Endothelial cell (in vitro differentiated cells): ENCODE measurements around the gene DUSP2. TPM values are rescaled to one million over a fixed set of nuclear protein-coding genes. Genes with fewer than 3 reads are reported as not detected.

Source experiments
- DNase-seq: peaks from one replicate; pipeline ENCODE4 v3.0.0; 2021; ENCODE audit warnings: low spot score
- H3K27ac Mint-ChIP-seq: one replicate; pipeline ENCODE4 v1.8.0; 2021; ENCODE audit warnings: mixed read lengths, inconsistent platforms; ENCODE audit not compliant: unreplicated experiment
- H3K27me3 Mint-ChIP-seq: one replicate; pipeline ENCODE4 v1.8.0; 2021; ENCODE audit warnings: mild to moderate bottlenecking, moderate library complexity, mixed read lengths, inconsistent platforms; ENCODE audit not compliant: unreplicated experiment
- H3K36me3 Mint-ChIP-seq: one replicate; pipeline ENCODE4 v1.8.0; 2021; ENCODE audit warnings: mild to moderate bottlenecking, low read depth, mixed read lengths, inconsistent platforms; ENCODE audit not compliant: unreplicated experiment
- H3K4me1 Mint-ChIP-seq: one replicate; pipeline ENCODE4 v1.8.0; 2021; ENCODE audit warnings: mild to moderate bottlenecking, mixed read lengths, inconsistent platforms; ENCODE audit not compliant: unreplicated experiment
- H3K4me3 Mint-ChIP-seq: one replicate; pipeline ENCODE4 v1.8.0; 2021; ENCODE audit warnings: mild to moderate bottlenecking, mixed read lengths, inconsistent platforms; ENCODE audit not compliant: unreplicated experiment
- H3K9me3 Mint-ChIP-seq: one replicate; pipeline ENCODE4 v1.8.0; 2021; ENCODE audit warnings: mixed read lengths, inconsistent platforms; ENCODE audit not compliant: unreplicated experiment
- total RNA-seq: library from RNA; stranded (reverse); fragmentation: NEBNext Ultra II Directional; extraction: Animal tissue kit (Norgen Biotek cat#: 25700); gene quantifications from one replicate; pipeline ENCODE4 v1.2.1, GENCODE V29; 2021; ENCODE audit not compliant: unreplicated experiment
- TF ChIP-seq, protein P1 (sequence below): fragments of 200-600 bp; sonication (generic); IDR thresholded peaks from one replicate; pipeline ENCODE4 v1.5.0; 2021; ENCODE audit warnings: antibody characterized with exemption; ENCODE audit not compliant: unreplicated experiment

Gene DUSP2
- total RNA-seq, 1 donor from 2014 or later: not detected

DNA sequence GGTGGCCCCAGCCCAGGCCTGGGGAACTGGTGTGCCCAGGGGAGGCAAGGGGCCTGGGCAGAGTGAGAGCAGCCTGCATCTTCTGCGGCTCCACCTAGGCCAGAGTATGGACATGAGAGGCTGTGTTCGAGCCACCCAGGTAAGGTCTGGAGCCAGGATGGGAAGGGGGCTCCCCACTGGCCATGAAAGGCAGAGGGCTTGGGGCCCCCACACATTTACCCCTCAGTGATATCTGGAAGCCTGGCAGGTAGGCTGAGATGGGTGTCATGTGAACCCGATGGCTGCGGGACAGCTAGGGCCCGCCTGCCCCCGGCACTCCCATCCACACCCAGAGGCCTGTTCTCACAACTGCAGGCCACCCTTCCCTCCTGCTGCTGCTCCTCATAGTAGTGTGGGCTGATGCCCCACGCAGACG, 42.0 kb downstream of the DUSP2 start:
- no peak for DNase-seq
- no peaks in the 10 kb centered on the region for H3K9me3 Mint-ChIP-seq
- H3K4me3 Mint-ChIP-seq: no peak overlapping the region
- TF ChIP-seq, protein P1, sequence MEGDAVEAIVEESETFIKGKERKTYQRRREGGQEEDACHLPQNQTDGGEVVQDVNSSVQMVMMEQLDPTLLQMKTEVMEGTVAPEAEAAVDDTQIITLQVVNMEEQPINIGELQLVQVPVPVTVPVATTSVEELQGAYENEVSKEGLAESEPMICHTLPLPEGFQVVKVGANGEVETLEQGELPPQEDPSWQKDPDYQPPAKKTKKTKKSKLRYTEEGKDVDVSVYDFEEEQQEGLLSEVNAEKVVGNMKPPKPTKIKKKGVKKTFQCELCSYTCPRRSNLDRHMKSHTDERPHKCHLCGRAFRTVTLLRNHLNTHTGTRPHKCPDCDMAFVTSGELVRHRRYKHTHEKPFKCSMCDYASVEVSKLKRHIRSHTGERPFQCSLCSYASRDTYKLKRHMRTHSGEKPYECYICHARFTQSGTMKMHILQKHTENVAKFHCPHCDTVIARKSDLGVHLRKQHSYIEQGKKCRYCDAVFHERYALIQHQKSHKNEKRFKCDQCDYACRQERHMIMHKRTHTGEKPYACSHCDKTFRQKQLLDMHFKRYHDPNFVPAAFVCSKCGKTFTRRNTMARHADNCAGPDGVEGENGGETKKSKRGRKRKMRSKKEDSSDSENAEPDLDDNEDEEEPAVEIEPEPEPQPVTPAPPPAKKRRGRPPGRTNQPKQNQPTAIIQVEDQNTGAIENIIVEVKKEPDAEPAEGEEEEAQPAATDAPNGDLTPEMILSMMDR: no peak
- H3K4me1 Mint-ChIP-seq: peaks cover 3% of the 10 kb centered on the region
- H3K36me3 Mint-ChIP-seq: peaks cover 5% of the 10 kb centered on the region
- peaks cover 15% of the 10 kb centered on the region for H3K27me3 Mint-ChIP-seq
- no peak overlapping the region for H3K27ac Mint-ChIP-seq

DNA sequence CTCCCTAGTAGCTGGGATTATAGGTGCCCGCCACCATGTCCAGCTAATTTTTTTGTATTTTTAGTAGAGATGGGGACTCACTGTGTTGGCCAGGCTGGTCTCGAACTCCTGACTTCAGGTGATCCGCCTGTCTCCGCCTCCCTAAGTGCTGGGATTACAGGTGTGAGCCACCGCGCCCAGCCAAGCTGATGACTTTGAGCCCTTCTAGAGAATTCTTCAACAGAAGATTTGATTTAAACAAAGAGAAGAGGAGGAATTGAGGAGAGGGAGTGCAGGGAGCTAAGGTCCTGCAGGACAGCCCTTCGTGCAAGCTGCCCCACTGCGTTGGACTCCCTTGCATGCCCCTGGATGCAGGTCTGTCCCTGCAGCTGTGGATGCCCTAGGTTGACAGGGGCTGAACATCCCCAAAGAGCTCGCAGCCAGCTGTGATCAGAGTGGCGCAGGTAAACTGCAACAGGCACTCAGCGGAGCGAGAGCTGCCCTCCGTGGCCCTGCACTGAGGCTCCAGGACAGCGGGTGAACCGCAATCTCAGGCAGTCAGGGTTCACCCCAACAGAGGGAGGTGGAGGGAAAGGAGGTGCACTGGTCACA, 42.5 kb downstream of the DUSP2 start:
- Mint-ChIP-seq H3K4me3 (no peak overlapping the region), H3K27me3 (peaks cover 15% of the 10 kb centered on the region), H3K27ac (no peak overlapping the region), H3K36me3 (peaks cover 5% of the 10 kb centered on the region), H3K4me1 (no peaks in the 10 kb centered on the region), H3K9me3 (no peaks in the 10 kb centered on the region)
- DNase-seq: no peak
- TF ChIP-seq, protein P1: no peak

DNA sequence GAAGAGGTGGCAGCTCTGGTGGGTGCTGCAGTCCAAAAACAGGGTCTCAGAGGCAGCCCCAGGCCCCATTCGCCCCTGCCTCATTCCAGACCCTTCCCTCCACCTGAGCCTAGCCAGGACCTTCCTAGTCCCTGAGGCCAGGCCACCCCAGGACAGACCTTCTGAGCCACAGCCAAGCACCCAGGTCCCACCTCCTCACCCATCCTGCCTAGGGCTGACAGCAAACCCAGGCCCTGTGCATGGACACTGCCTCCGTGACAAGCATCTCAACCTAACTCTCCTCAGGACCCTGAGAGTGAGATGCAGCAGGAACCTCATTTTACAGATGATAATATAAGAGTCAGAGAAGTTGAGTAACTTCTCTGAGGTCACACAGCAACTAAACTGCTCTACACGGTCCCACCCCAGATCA, 44.3 kb downstream of the DUSP2 start:
- no peak overlapping the region for H3K4me3 Mint-ChIP-seq
- H3K9me3 Mint-ChIP-seq: no peaks in the 10 kb centered on the region
- peaks cover 5% of the 10 kb centered on the region for H3K36me3 Mint-ChIP-seq
- peak; percentile 1 for DNase-seq
- peaks cover 13% of the 10 kb centered on the region for H3K27me3 Mint-ChIP-seq
- no peaks in the 10 kb centered on the region for H3K4me1 Mint-ChIP-seq
- TF ChIP-seq, protein P1: no peak
- H3K27ac Mint-ChIP-seq: no peak overlapping the region

DNA sequence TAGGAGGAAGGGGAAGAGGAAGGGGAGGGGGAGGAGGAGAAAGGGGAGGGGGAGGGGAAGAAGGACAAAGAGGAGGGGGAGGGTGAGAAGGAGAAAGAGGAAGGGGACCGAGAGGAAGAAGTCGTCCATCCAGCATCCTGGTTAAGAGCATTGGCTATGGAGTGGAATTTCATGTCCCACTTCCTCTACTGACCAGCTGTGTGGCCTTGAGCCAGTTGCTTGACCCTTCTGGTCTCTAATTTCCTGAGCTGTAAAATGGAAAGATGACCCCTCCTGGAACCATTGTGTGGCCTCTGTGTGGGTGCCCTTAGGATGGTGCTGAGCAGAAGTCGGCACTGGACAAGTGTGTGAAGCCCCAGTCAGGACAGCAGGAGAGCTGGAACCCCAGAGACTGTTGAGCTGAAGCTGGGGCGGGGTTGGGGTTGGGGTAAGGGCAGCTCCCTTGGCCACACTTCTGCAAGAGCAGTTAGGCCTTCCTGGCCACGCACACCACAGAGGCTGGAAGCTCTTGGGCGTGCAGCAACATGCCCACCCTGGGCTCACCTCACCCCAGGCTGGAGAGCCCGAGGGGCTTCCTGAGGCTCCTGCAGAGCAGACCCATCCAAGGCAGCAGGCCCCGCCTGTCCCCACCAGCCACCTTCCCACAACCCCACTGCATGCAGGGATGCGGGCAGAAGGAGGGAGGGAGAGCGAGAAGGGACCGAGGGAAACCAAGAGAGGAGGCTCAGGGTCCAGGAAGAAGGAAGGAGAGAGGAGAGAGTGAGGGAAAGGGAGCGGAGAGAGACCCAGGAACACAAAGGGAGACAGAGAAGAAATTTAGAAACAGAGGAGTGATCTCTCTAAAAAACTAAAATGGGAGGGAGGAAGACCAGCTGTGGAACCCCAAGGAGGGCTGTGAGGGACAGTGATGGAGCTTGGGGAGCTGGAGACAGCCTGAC, 45.1 kb downstream of the DUSP2 start:
- Mint-ChIP-seq H3K4me3 (no peak overlapping the region), H3K4me1 (no peaks in the 10 kb centered on the region), H3K27me3 (peaks cover 13% of the 10 kb centered on the region), H3K36me3 (peaks cover 4% of the 10 kb centered on the region), H3K9me3 (no peaks in the 10 kb centered on the region), H3K27ac (no peak overlapping the region)
- TF ChIP-seq, protein P1: no peak
- peak; percentile 2 for DNase-seq
